ENCODE data around the gene CSNK1G3. TPM values are rescaled to one million over a fixed set of nuclear protein-coding genes. Genes with fewer than 3 reads are reported as not detected.

CSNK1G3 gene
- total RNA-seq, 1 donor from 2014 or later, result 42.0 TPM

- Histone ChIP-seq H3K4me3 (no peak overlapping the region), H3K4me1 (no peaks in the 10 kb centered on the region), H3K27me3 (no peaks in the 10 kb centered on the region), H3K27ac (no peak overlapping the region), H3K9me3 (no peaks in the 10 kb centered on the region), H3K36me3 (no peaks in the 10 kb centered on the region)
- no peak for TF ChIP-seq CTCF (IDR thresholded peaks at IDR 0.05)
- DNase-seq (no peak), ATAC-seq (no peak)
- intact Hi-C loops (cut with DNase I), result no loop called here
Observed at GRCh38 chr5:123537256-123537655, 25.3 kb downstream of the CSNK1G3 start.

DNA sequence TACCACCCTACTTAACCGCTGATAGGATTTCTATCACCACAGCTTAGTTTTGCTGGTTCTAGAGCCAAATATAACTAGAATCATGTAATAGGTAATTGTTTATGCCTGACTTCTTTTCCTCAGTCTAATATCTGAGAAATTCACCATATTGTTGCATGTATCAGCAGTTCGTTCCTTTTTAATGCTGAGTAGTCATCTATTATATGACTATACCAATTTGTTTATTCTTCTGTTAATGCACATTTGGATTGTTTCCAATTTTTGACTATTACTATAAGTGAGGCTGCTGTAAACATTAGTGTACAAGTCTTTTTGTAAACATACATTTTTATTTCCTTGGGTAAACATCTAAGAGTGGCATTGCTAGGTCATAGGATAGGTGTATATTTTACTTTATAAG is 25.9 kb downstream of the CSNK1G3 start:
- intact Hi-C loops (cut with DNase I), result no loop called here
- ATAC-seq, result no peak
- no peak for DNase-seq
- TF ChIP-seq CTCF (IDR thresholded peaks at IDR 0.05), result no peak
- Histone ChIP-seq H3K36me3 (no peaks in the 10 kb centered on the region), H3K4me1 (no peaks in the 10 kb centered on the region), H3K4me3 (no peak overlapping the region), H3K9me3 (no peaks in the 10 kb centered on the region), H3K27ac (no peak overlapping the region), H3K27me3 (no peaks in the 10 kb centered on the region)

DNA sequence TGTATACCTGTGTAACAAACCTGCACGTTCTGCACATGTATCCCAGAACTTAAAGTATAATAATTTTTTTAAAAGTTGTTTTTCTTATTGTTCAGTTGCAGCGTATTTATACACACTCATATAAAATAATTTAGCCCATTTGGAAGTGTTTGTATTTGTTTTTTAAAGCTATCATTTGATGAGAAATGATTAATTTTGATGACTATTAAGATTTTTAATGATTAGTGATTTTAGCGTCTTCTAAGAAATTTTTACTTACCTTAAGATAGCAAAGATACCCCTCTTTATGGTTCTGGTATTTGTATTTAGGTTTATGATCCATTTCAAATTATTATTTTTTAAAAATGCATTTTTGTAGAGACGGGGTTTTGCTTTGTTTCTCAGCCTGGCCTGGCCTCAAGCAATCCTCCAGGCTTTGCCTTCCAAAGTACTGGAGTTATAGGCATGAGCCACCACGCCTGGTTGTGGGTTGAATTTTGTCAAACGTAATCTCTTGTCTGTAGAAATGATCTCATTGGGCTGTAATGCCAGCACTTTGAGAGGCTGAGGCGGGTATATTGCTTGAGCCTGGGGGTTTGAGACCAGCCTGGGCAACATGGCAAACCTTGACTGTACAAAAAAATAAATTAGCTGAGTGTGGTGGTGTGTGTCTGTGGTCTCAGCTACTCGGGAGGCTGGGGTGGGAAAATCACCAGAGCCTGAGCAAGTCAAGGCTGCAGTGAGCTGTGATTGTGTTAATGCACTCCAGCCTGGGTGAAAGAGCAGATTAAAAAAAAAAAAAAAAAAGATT is 26.9 kb downstream of the CSNK1G3 start:
- Histone ChIP-seq H3K4me3 (no peak overlapping the region), H3K27me3 (no peaks in the 10 kb centered on the region), H3K4me1 (no peaks in the 10 kb centered on the region), H3K36me3 (no peaks in the 10 kb centered on the region), H3K9me3 (no peaks in the 10 kb centered on the region), H3K27ac (no peak overlapping the region)
- no peak for TF ChIP-seq CTCF (IDR thresholded peaks at IDR 0.05)
- intact Hi-C loops (cut with DNase I), result no loop called here
- no peak for ATAC-seq
- DNase-seq, result no peak

GRCh38 chr5:123540534-123540933 is 28.6 kb downstream of the CSNK1G3 start:
- ATAC-seq, result no peak
- intact Hi-C loops (cut with DNase I), result no loop called here
- no peak overlapping the region for H3K4me3 ChIP-seq
- no peaks in the 10 kb centered on the region for H3K9me3 ChIP-seq
- H3K27ac ChIP-seq, result no peak overlapping the region
- H3K36me3 ChIP-seq, result no peaks in the 10 kb centered on the region
- H3K4me1 ChIP-seq, result no peaks in the 10 kb centered on the region
- no peaks in the 10 kb centered on the region for H3K27me3 ChIP-seq
- DNase-seq, result no peak
- TF ChIP-seq CTCF (IDR thresholded peaks at IDR 0.05), result no peak

GRCh38 chr5:123543438-123543837 is 31.5 kb downstream of the CSNK1G3 start:
- no peaks in the 10 kb centered on the region for H3K4me1 ChIP-seq
- TF ChIP-seq CTCF (IDR thresholded peaks at IDR 0.05), result no peak
- no peaks in the 10 kb centered on the region for H3K36me3 ChIP-seq
- DNase-seq (no peak), ATAC-seq (no peak)
- H3K4me3 ChIP-seq, result no peak overlapping the region
- no peaks in the 10 kb centered on the region for H3K27me3 ChIP-seq
- intact Hi-C loops (cut with DNase I), result no loop called here
- no peaks in the 10 kb centered on the region for H3K9me3 ChIP-seq
- no peak overlapping the region for H3K27ac ChIP-seq

All from upper lobe of right lung (tissue), 1 donor.